ENCODE measurements around the gene ABHD17A. TPM values are rescaled to one million over a fixed set of nuclear protein-coding genes. Genes with fewer than 3 reads are reported as not detected.

The ABHD17A gene
- polyA plus RNA-seq, 1 donor (not counting 4 experiments of a cell fraction or from before 2014, with no cell fraction given) = 27.2 TPM

DNA sequence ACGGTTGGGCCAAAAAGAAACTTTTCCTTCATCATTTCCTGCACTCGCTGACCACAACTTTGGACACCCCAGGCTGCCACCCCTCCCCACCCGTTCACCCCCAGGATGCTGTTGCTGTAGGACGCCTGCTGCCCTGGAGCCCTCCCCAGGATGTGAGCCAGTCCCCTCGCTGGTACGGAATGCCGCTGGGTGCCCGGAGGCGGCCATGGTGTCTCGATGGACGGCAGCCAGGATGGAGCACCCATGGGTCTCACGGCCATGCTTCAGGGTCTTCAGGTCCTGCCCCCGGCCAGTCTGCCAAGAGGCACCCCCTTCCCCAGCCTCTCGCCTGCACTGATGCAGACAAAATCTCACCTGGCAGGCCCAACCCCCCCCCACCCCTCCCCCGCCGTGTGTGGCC, 40.2 kb upstream of the ABHD17A start:
- TF ChIP-seq, protein P1, sequence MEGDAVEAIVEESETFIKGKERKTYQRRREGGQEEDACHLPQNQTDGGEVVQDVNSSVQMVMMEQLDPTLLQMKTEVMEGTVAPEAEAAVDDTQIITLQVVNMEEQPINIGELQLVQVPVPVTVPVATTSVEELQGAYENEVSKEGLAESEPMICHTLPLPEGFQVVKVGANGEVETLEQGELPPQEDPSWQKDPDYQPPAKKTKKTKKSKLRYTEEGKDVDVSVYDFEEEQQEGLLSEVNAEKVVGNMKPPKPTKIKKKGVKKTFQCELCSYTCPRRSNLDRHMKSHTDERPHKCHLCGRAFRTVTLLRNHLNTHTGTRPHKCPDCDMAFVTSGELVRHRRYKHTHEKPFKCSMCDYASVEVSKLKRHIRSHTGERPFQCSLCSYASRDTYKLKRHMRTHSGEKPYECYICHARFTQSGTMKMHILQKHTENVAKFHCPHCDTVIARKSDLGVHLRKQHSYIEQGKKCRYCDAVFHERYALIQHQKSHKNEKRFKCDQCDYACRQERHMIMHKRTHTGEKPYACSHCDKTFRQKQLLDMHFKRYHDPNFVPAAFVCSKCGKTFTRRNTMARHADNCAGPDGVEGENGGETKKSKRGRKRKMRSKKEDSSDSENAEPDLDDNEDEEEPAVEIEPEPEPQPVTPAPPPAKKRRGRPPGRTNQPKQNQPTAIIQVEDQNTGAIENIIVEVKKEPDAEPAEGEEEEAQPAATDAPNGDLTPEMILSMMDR (optimal IDR thresholded peaks at IDR 0.05 in 1 of 3, IDR thresholded peaks at IDR 0.05 in 1 of 3, conservative IDR thresholded peaks at IDR 0.05 in 1 of 3; ENCODE audit: extremely low read depth in 1 of 3, insufficient read depth in 2 of 3, low read length in 3 of 3) = no peak
- no peak for TF ChIP-seq EZH2 (IDR thresholded peaks at IDR 0.05; ENCODE audit: low read length)
- no peak for FAIRE-seq
- H3K79me2 ChIP-seq (ENCODE audit: control insufficient read depth, insufficient read depth, low read length) = no peaks in the 10 kb centered on the region

GRCh38 chr19:1924320-1924961, 39.1 kb upstream of the ABHD17A start:
- Histone ChIP-seq H4K20me1 (ENCODE audit: control insufficient read depth, extremely low read depth, insufficient read depth, low read length) (no peaks in the 10 kb centered on the region), H3K36me3 (ENCODE audit: control insufficient read depth in 2 of 2, extremely low read depth in 1 of 2, insufficient read depth in 2 of 2, low read length in 2 of 2) (peaks cover 14 to 25% of the 10 kb centered on the region in 2 experiments)

More for the DNA sequence above, 40.2 kb upstream of the ABHD17A start:
- Histone ChIP-seq H3K27ac (ENCODE audit: control insufficient read depth, insufficient read depth, low read length) (no peak overlapping the region), H3K9me3 (ENCODE audit: control insufficient read depth, low read depth, low read length) (no peaks in the 10 kb centered on the region), H2AFZ (ENCODE audit: control insufficient read depth, low read length) (no peak overlapping the region), H3K27me3 (ENCODE audit: control insufficient read depth, extremely low read depth, insufficient read depth, low read length) (no peaks in the 10 kb centered on the region), H4K20me1 (ENCODE audit: control insufficient read depth, extremely low read depth, insufficient read depth, low read length) (no peaks in the 10 kb centered on the region), H3K4me2 (ENCODE audit: control insufficient read depth, extremely low read depth, insufficient read depth, low read depth, low read length) (no peak overlapping the region), H3K9ac (ENCODE audit: control insufficient read depth, extremely low read depth, insufficient read depth, low read length) (no peak overlapping the region), H3K36me3 (ENCODE audit: control insufficient read depth in 2 of 2, extremely low read depth in 1 of 2, insufficient read depth in 2 of 2, low read length in 2 of 2) (peaks cover 8 to 17% of the 10 kb centered on the region in 2 experiments), H3K4me3 (ENCODE audit: control insufficient read depth in 2 of 3, extremely low read depth in 1 of 3, insufficient read depth in 2 of 3, low read depth in 1 of 3, low read length in 3 of 3) (no peak overlapping the region), H3K9me1 (ENCODE audit: control insufficient read depth, extremely low read depth, insufficient read depth, low read length) (no peaks in the 10 kb centered on the region), H3K4me1 (ENCODE audit: control insufficient read depth, extremely low read depth, insufficient read depth, low read length) (peaks cover 4% of the 10 kb centered on the region)
- dilution Hi-C loops (cut with MboI; ENCODE audit: extremely low pct_ligation_motif_present, low sequenced_read_pairs) = no loop called here
- no peak for DNase-seq (ENCODE audit: low read depth, low spot score)

More at GRCh38 chr19:1924320-1924961, 39.1 kb upstream of the ABHD17A start:
- H3K27ac ChIP-seq (ENCODE audit: control insufficient read depth, insufficient read depth, low read length) = no peak overlapping the region
- no peak for FAIRE-seq
- H2AFZ ChIP-seq (ENCODE audit: control insufficient read depth, low read length) = no peak overlapping the region
- no peaks in the 10 kb centered on the region for H3K79me2 ChIP-seq (ENCODE audit: control insufficient read depth, insufficient read depth, low read length)
- H3K4me2 ChIP-seq (ENCODE audit: control insufficient read depth, extremely low read depth, insufficient read depth, low read depth, low read length) = no peak overlapping the region
- TF ChIP-seq EZH2 (IDR thresholded peaks at IDR 0.05; ENCODE audit: low read length) = no peak
- TF ChIP-seq, protein P1 (optimal IDR thresholded peaks at IDR 0.05 in 1 of 3, IDR thresholded peaks at IDR 0.05 in 1 of 3, conservative IDR thresholded peaks at IDR 0.05 in 1 of 3; ENCODE audit: extremely low read depth in 1 of 3, insufficient read depth in 2 of 3, low read length in 3 of 3) = no peak
- DNase-seq (ENCODE audit: low read depth, low spot score) = no peak
- dilution Hi-C loops (cut with MboI; ENCODE audit: extremely low pct_ligation_motif_present, low sequenced_read_pairs) = no loop called here
- H3K9me3 ChIP-seq (ENCODE audit: control insufficient read depth, low read depth, low read length) = no peaks in the 10 kb centered on the region
- no peak overlapping the region for H3K9ac ChIP-seq (ENCODE audit: control insufficient read depth, extremely low read depth, insufficient read depth, low read length)
- no peaks in the 10 kb centered on the region for H3K27me3 ChIP-seq (ENCODE audit: control insufficient read depth, extremely low read depth, insufficient read depth, low read length)
- no peaks in the 10 kb centered on the region for H3K4me1 ChIP-seq (ENCODE audit: control insufficient read depth, extremely low read depth, insufficient read depth, low read length)
- H3K4me3 ChIP-seq (ENCODE audit: control insufficient read depth in 2 of 3, extremely low read depth in 1 of 3, insufficient read depth in 2 of 3, low read depth in 1 of 3, low read length in 3 of 3) = no peak overlapping the region
- no peaks in the 10 kb centered on the region for H3K9me1 ChIP-seq (ENCODE audit: control insufficient read depth, extremely low read depth, insufficient read depth, low read length)
